HG03108 (cell line): ENCODE data around the gene NR6A1.

Source experiments
- ATAC-seq: cut with Tn5 transposase; IDR thresholded peaks from one replicate; pipeline ENCODE4 v1.9.1; 2021; ENCODE audit warnings: moderate library complexity; ENCODE audit not compliant: unreplicated experiment

The NR6A1 gene

GRCh38 chr9:124495126-124496074 is 275.7 kb downstream of the NR6A1 start:
- ATAC-seq: no peak

- no peak for ATAC-seq
Measured at GRCh38 chr9:124493794-124494479, 277.2 kb downstream of the NR6A1 start.

- ATAC-seq: no peak
Measured at GRCh38 chr9:124493218-124493617, 277.9 kb downstream of the NR6A1 start.

GRCh38 chr9:124492818-124493217 is 278.3 kb downstream of the NR6A1 start:
- no peak for ATAC-seq

GRCh38 chr9:124491049-124491975 is 279.8 kb downstream of the NR6A1 start:
- ATAC-seq: no peak

GRCh38 chr9:124490004-124490403 is 281.1 kb downstream of the NR6A1 start:
- ATAC-seq: no peak

- ATAC-seq: no peak
Measured at GRCh38 chr9:124489222-124489621, 281.9 kb downstream of the NR6A1 start.

- ATAC-seq: no peak
Measured at GRCh38 chr9:124488641-124489210, 282.4 kb downstream of the NR6A1 start.

- ATAC-seq: no peak
Measured at GRCh38 chr9:124487260-124488182, 283.6 kb downstream of the NR6A1 start.

GRCh38 chr9:124486778-124487259 is 284.3 kb downstream of the NR6A1 start:
- no peak for ATAC-seq

GRCh38 chr9:124485936-124486335 is 285.2 kb downstream of the NR6A1 start:
- no peak for ATAC-seq

- ATAC-seq: no peak
Measured at GRCh38 chr9:124485201-124485600, 285.9 kb downstream of the NR6A1 start.

- ATAC-seq: no peak
Measured at GRCh38 chr9:124483481-124483880, 287.6 kb downstream of the NR6A1 start.

- ATAC-seq: no peak
Measured at GRCh38 chr9:124482431-124483031, 288.6 kb downstream of the NR6A1 start.

- no peak for ATAC-seq
Measured at GRCh38 chr9:124481115-124481514, 290.0 kb downstream of the NR6A1 start.

GRCh38 chr9:124480621-124480981 is 290.5 kb downstream of the NR6A1 start:
- ATAC-seq: no peak

- no peak for ATAC-seq
Measured at GRCh38 chr9:124479947-124480620, 291.0 kb downstream of the NR6A1 start.

- no peak for ATAC-seq
Measured at GRCh38 chr9:124479371-124479770, 291.7 kb downstream of the NR6A1 start.

GRCh38 chr9:124478354-124478753 is 292.8 kb downstream of the NR6A1 start:
- no peak for ATAC-seq
